GM21737 (cell line): ENCODE results near the gene COL19A1.
"Not testable (repeated sequence)": the region's sequence is repeated elsewhere in the genome, so short reads cannot be mapped to it uniquely, and the experiment has no call there.

Experiments used
- ATAC-seq: cut with Tn5 transposase; IDR thresholded peaks from one replicate; pipeline ENCODE4 v1.9.1; 2021; ENCODE audit warnings: mild to moderate bottlenecking, moderate library complexity; ENCODE audit not compliant: unreplicated experiment

COL19A1 gene

DNA sequence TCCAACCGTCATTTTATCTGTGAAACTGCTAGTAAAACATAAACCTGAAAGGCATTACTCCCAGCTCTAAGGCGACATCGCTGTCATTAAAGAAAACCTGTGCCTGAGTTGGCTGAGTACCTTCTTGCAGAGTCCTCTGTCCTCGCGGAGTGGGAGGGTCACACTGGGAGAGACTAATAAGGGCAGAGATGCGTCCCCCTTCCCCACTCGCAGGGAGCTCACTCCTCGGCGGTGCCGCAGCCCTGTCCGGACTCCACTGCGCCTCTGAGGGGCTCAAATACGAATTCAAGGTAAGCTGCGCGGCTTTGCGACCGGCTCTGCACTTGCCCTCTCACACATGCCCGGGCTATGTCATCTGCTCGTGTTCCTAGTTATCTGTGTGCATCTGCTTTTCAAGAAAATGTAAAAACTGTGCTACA, at the start of gene COL19A1:
TSS of gene COL19A1 (plus strand) at position 206 of the 419 bp plus-strand sequence. CDS start 13,012 bp downstream, outside the sequence.
- peak; percentile 43 for ATAC-seq

GRCh38 chr6:69816569-69816968, 49.8 kb upstream of the COL19A1 start:
- ATAC-seq = peak; percentile 43

DNA sequence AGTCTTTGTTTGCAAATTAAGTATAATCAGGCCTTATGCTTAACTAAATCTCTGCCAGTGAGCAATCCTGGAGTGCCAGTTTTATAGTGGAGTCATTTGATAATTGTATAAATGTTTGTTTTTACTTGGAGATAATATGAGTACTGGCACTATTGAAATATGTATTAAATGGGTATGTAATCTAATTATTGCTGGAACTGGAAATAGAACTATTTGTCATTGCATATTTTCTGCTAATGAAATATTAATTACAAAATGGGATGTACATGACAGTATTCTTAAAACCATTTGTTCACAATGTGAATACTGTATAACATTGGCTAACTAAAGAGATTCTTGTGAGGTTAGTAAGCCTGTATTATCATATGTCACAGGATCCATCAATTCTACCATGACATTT, 49.0 kb upstream of the COL19A1 start:
- ATAC-seq = no peak

DNA sequence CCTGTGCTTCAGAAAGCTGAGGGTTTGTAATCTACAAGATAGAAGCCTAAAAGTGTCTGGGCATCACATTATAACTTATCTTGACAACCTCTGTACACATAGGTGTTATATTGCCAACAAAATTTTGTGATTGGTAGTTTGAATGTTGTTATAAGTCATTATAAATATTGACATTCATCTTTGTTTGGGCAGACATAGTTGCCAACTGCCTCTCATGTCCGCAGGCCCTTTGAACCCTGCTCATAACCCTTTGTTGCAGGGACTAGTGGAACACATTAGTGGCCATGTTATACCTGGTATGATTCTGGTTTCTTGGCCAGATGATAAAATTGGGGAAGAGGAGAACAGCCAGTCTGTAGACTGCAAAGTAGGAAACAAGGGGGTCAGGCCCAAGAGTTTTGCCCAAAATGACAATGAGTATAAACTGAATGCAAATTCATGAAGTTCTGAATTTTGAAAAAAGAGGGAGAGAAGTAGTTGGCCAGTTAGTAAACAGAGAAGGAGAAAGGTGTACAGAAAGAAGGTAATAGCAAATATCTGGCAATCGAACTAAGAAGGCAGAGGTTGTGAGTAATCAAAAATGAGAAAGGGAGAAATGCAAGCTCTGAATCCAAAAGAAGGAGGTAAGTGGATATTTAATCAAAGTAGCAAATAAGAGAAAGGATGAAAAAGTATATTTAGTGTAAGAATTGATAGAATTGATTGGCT, 48.0 kb upstream of the COL19A1 start:
- no peak for ATAC-seq

DNA sequence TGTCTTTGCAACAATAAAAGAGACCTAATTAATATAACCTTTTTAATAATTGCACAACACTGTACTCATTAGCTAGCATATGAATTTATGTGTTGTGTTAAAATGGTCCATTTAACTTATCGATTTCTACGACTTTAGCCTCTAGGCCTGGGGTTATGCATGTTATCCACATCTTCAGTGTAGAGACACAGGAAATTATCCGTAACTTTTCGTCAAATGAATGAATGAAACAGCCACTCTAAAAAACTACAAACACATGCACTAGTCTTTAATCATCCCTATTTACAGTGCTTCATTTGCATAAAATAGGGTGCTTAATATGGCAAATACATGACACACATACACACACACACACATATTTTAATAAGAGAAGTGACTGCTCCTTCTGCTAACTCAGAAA, 47.2 kb upstream of the COL19A1 start:
- ATAC-seq = no peak

DNA sequence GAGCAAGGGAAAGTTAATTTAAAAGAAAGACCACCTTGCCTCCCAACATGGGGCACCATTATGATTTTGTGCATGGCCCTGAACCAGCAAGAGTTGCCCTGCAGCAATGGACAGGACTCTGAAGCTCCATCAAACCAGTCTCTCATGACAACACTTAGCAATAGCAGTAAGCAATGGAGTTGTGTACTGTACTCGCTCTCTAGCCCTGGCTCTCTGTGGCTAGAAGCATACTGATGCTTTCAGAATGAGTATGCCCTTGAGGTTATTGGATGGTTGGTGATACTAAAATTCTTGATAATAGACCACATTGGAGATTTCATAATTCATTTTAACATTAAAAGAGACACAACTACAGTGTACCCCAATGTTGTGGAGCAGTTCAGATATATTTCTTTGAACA, 46.3 kb upstream of the COL19A1 start:
- ATAC-seq = no peak

DNA sequence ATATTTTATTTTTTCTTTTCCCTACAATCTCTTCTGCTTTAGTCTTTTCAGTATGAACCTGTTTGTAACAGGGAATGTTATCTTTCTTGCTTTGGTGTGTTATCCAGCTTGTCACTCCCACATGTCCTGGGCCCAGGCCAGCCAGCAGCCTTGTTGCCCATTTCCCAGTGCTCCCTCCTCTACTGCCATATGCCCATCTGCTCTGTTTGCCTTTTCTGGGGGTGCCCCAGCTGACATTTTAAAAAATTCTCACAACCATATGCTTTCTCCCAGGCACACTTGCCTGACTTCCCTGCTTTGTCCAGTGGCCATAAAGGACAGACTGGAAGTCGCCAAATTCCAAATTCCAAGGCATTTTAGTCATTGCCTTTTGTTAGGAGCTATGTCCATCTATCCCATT, 45.9 kb upstream of the COL19A1 start:
- ATAC-seq = no peak

GRCh38 chr6:69824355-69824754, 42.0 kb upstream of the COL19A1 start:
- ATAC-seq = not testable (repeated sequence)

DNA sequence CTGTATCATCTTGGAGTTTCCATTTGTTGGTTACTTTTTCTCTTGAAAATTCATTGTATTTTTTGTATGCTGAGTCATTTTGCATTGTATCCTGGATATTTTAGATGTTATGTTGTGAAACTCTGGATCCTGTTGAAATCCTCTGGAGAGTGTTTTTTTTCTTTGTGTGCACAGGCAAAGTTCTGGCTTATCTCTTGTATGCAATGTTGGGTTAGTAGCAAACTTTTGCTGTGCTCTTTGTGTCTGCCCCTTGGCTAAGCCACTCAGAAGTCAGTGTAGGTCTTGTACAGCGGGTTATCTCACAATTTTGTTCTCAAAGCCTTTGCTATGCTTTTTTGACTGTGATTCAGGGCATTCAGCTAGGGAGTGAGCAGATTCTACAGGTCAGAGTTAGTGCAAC, 40.5 kb upstream of the COL19A1 start:
- ATAC-seq = no peak

DNA sequence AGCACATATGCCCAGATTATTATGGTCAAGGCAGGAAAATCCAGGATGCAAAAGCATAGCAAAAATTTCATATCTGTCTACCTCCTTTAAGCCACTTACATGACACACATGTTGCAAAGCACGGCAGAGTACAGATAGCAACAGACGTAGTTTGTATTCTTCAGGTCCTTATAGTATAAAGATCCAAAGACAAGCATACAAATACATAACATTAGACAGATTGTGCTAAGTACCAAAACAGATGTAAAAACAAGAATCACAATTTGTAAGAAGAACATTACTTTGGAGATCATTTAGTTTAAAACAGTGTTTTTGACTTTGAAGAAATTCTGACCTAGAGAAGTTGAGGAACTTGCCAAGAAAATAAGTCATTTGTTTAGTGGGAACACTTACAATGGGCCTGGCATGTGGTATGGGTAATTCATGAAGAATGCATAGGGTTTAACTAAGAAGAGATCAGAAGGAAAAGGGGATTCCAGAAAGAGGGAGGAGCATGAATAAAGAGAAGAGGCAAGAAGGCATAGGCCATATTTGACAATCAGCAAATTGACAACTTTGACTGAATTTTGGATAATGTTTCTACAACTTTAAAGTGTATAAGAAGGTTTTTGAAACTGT, 39.0 kb upstream of the COL19A1 start:
- no peak for ATAC-seq

- ATAC-seq = no peak
Measured at GRCh38 chr6:69832558-69832957, 33.8 kb upstream of the COL19A1 start.

GRCh38 chr6:69835414-69836179, 30.8 kb upstream of the COL19A1 start:
- peak; percentile 87 for ATAC-seq

DNA sequence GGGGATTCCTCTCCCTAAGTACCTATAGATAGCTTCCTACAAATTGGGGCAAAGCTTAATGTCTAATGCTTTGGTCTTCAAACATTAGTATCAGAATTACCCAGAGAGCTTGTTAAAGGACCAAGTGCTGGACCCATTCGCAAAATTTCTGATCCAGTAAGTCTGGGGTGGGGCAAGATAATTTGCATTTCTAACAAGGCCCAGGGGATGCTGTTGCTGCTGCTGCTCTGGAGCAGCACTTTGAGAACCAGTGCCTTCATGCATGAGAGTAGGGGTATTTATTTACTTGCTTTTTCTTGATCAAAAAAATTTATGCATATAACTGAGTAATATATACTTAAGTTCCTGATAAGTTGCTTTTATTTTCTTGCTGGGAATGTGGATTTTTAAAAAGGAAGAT, 24.5 kb upstream of the COL19A1 start:
- ATAC-seq = no peak

DNA sequence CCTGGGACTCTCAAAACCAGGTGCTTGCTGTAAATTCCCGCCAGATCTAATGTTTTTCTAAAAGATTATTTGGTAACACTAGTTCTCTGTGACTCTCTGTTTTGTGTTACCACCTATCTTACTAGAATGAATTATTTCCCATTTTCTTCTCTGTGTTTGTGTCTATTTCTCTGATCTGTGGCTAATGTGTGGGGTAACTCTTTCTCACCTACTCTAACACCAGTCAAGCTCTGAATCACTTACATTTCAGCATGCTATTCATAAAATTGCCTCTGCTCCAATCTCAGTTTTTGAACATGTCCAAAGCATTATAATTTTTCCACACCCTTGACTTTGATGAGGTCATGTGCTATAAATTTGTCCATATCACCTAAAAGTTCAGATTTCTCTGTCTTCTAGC, 23.2 kb upstream of the COL19A1 start:
- no peak for ATAC-seq

DNA sequence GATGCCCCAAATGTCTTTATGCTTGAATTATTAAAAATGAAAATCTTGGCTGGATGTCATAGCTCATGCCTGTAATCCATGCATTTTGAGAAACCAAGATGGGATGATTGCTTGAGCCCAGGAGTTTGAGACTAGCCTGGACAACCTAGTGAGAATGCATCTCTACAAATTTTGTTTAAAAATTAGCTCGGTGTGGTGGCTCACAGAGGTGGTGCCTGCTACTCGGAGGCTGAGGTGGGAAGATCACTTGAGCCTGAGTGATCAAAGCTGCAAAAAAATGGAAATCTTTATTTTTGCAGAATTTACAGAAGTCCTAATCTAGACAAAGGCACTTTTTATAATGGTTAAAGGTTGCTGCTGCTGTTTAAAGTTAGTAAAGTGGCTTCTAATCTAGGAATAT, 20.0 kb upstream of the COL19A1 start:
- ATAC-seq = no peak

GRCh38 chr6:69846770-69847491, 19.4 kb upstream of the COL19A1 start:
- ATAC-seq = no peak

- ATAC-seq = no peak
Measured at GRCh38 chr6:69847492-69847788, 18.9 kb upstream of the COL19A1 start.

DNA sequence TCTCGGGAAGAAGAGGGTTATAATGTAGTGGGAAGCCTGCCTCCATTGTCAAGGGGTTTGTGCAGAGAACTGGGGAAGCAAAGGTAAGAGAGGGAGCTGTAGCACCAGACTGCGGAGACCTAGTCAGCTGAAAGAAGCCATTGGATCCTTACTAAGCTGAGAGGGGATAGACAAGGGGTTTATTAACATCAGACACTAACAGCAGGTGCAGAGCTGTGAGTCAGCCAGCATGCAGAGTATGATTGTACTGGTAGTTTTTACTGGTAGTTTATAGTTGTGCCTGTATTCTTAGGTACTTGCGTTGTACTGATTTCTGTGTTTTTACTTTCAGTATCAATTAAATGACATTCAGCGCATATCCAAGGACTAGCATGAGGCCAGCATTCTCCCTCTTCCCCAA, 17.8 kb upstream of the COL19A1 start:
- ATAC-seq = no peak

DNA sequence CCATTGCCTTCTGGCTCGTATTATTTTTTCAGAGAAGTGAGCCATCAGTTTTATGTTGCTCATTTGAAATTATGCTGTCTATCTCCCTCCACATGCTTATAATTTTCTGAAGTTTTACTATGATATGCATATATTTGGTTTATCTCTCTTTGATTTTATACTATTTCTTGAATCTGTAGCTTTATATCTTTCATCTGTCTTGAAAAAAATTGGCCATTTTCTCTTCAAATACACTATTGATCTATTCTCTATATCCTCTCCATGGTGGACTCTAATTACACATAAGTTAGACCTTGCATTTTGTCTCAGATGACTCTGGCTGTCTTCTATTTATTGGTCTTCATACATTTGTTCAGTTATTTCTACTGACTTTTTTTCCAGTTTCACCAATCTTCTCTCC, 13.7 kb upstream of the COL19A1 start:
- ATAC-seq = no peak

- no peak for ATAC-seq
Measured at GRCh38 chr6:69861986-69862385, 4.4 kb upstream of the COL19A1 start.

GRCh38 chr6:69863766-69864165, 2.6 kb upstream of the COL19A1 start:
- no peak for ATAC-seq

DNA sequence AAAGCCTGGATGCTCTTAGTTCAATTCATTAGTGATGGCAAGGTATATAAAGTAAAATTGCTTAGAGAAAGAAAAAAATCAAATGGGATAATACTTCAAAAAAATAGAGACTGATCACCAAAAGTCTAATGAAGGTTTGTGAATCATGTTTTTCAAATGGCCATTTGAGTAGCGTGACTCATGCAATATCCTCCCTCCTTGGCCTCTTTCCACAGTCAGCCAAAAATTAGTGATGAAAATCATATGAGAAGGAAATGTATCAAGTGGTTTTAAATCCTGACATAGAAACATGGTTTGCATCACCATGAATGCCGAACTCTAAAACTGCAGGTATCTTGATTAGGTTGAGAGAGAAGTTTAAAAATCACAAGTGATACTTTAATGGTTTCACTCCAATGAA, 1.2 kb upstream of the COL19A1 start:
- ATAC-seq = no peak
